GM18519 (cell line): Measurements from ENCODE around the gene DCT.
"Not testable (repeated sequence)": the region's sequence is repeated elsewhere in the genome, so short reads cannot be mapped to it uniquely, and the experiment has no call there.

Experiments used
- ATAC-seq: cut with Tn5 transposase; IDR thresholded peaks from one replicate; pipeline ENCODE4 v1.9.1; 2021; ENCODE audit warnings: mild to moderate bottlenecking, moderate library complexity; ENCODE audit not compliant: unreplicated experiment, low FRiP score

Gene DCT

GRCh38 chr13:94479616-94480015, at the start of gene DCT:
DCT (minus strand) TSS chr13:94479682; CDS start chr13:94479255, 427 bp downstream.
- ATAC-seq = no peak

- not testable (repeated sequence) for ATAC-seq
Observed at GRCh38 chr13:94526956-94527355, 47.5 kb upstream of the DCT start.

GRCh38 chr13:94525781-94526180, 46.3 kb upstream of the DCT start:
- ATAC-seq = no peak

GRCh38 chr13:94524407-94524806, 44.9 kb upstream of the DCT start:
- no peak for ATAC-seq

- ATAC-seq = no peak
Observed at GRCh38 chr13:94520001-94520400, 40.5 kb upstream of the DCT start.

- no peak for ATAC-seq
Observed at GRCh38 chr13:94516456-94516855, 37.0 kb upstream of the DCT start.

GRCh38 chr13:94515911-94516310, 36.4 kb upstream of the DCT start:
- ATAC-seq = no peak

GRCh38 chr13:94515374-94515773, 35.9 kb upstream of the DCT start:
- no peak for ATAC-seq

- no peak for ATAC-seq
Observed at GRCh38 chr13:94513026-94513425, 33.5 kb upstream of the DCT start.

- no peak for ATAC-seq
Observed at GRCh38 chr13:94505730-94506129, 26.2 kb upstream of the DCT start.

GRCh38 chr13:94503851-94504250, 24.4 kb upstream of the DCT start:
- no peak for ATAC-seq

- not testable (repeated sequence) for ATAC-seq
Observed at GRCh38 chr13:94498831-94499230, 19.3 kb upstream of the DCT start.

GRCh38 chr13:94495806-94496205, 16.3 kb upstream of the DCT start:
- ATAC-seq = no peak

- ATAC-seq = no peak
Observed at GRCh38 chr13:94494026-94494425, 14.5 kb upstream of the DCT start.

- ATAC-seq = no peak
Observed at GRCh38 chr13:94487043-94487442, 7.6 kb upstream of the DCT start.

- ATAC-seq = no peak
Observed at GRCh38 chr13:94483970-94484369, 4.5 kb upstream of the DCT start.

- ATAC-seq = no peak
Observed at GRCh38 chr13:94481941-94482340, 2.5 kb upstream of the DCT start.

- no peak for ATAC-seq
Observed at GRCh38 chr13:94480672-94481145, 1.2 kb upstream of the DCT start.

- ATAC-seq = no peak
Observed at GRCh38 chr13:94478913-94479312, 569 bp downstream of the DCT start.

GRCh38 chr13:94470126-94470525, 9.4 kb downstream of the DCT start:
- no peak for ATAC-seq

GRCh38 chr13:94464771-94465170, 14.7 kb downstream of the DCT start:
- no peak for ATAC-seq

- ATAC-seq = no peak
Observed at GRCh38 chr13:94462670-94463069, 16.8 kb downstream of the DCT start.

GRCh38 chr13:94459116-94459515, 20.4 kb downstream of the DCT start:
- ATAC-seq = no peak
